SK-N-MC (cell line): Measurements from ENCODE around the gene MYO1G.

Experiments used
- EZH2 ChIP-seq: fragments of 200-600 bp; sonication (generic); IDR thresholded peaks from one replicate; pipeline ENCODE4 v1.6.1; 2017; ENCODE audit warnings: antibody characterized with exemption
- FOXP2 ChIP-seq: optimal IDR thresholded peaks from 2 replicates; pipeline ENCODE3; 2011; ENCODE audit warnings: mild to moderate bottlenecking, moderate library complexity; ENCODE audit not compliant: insufficient read depth; ENCODE audit errors: extremely low read length, control extremely low read depth
- POLR2AphosphoS5 ChIP-seq: IDR thresholded peaks from 2 replicates; pipeline ENCODE4 v1.6.1; 2012; ENCODE audit warnings: mild to moderate bottlenecking, low read depth, low read length, borderline replicate concordance

DNA sequence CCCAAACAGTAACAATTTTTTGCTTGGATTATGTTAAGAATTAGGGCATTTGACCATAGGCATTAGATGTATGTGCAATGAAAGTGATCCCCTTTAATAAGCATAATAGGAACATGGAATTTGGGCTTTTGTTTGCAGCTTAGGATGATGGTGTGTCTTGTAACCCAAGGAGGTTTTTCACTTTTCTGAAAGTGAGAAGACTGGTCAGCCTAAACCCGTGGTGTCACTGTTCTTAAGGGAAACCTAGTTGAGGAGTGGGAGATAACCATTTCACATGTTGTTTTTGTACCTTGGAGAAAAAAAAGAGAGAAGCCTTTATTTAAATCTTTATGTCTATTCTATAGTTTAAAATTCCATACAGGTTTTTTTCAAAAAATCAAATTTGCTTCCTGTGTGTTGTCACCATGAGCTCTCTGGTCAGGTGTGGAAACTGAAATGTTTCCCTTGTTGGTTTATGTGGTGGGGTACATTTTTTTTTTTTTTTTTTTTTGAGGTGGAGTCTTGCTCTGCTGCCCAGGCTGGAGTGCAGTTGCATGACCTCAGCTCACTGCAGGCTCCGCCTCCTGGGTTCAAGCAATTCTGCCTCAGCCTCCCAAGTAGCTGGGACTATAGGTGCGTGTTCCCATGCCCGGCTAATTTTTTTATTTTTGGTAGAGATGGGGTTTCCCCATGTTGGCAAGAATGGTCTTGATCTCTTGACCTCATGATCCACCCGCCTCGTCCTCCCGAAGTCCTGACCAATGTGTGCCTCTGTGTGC is 28.9 kb upstream of the MYO1G start:
- no peak for TF ChIP-seq EZH2
- no peak for TF ChIP-seq POLR2AphosphoS5
- TF ChIP-seq FOXP2: no peak
